K562 (cell line): Measurements from ENCODE around the gene ZBTB25. TPM values are rescaled to one million over a fixed set of nuclear protein-coding genes. Genes with fewer than 3 reads are reported as not detected.

Experiments
- ATAC-seq: fragments of 200-7000 bp; cut with Tn5 transposase; 3 replicates; pipeline ENCODE4 v1.9.1; 2020; ENCODE audit warnings: moderate library complexity
- BruUV-seq: library from RNA; stranded (reverse); fragments of 400-500 nt; replicated peaks from 2 replicates; lab custom pipeline; 2021; lab: Mats Ljungman, UMichigan
- CTCF ChIA-PET: fragments of 300-600 bp; formaldehyde crosslinking; extraction: SDS; loops from one replicate; lab custom pipeline; 2021; ENCODE audit warnings: low intra/inter-chr PET ratio; lab: Yijun Ruan, JAX
- POLR2A ChIA-PET: fragments of 300-600, 350-650 bp; sonication (Branson Sonifier 250); formaldehyde crosslinking; extraction: SDS; loops from one replicate; lab custom pipeline; 2021; ENCODE audit warnings: antibody characterized with exemption, inconsistent platforms; lab: Yijun Ruan, JAX
- DNase-seq, 4 experiments: peaks; one replicate each; pipeline versions ENCODE4 v3.0.0 to v3.0.0-alpha.2; 2011 to 2018; ENCODE audit warnings: low spot score in 3 of 4, mixed read lengths in 3 of 4; ENCODE audit errors: extremely low read depth in 1 of 4
- FAIRE-seq: peaks from 2 replicates; lab custom pipeline; 2011; peaks lifted over from hg19 to GRCh38; lab: Jason Lieb, UNC
- H2AFZ ChIP-seq: 2 replicates; pipeline ENCODE4 v1.6.0; 2011; ENCODE audit warnings: low read depth, low read length, control low read depth, inconsistent platforms
- H3K27ac ChIP-seq: fragments of 200-600 bp; 3 replicates; pipeline ENCODE4 v1.8.0; 2011; ENCODE audit warnings: low read depth, mild to moderate bottlenecking, control low read depth, inconsistent platforms, low read length, moderate library complexity, mixed read lengths; ENCODE audit errors: extremely low read depth
- H3K27me3 ChIP-seq, 2 experiments: fragments of 300-600 bp in 1 of 2; 2 replicates in 1 of 2; 3 replicates in 1 of 2; pipeline versions ENCODE4 v1.6.0 to v1.8.0; 2011; ENCODE audit warnings: inconsistent platforms in 2 of 2, low read length in 2 of 2, mild to moderate bottlenecking in 1 of 2, mixed read lengths in 1 of 2, moderate library complexity in 1 of 2; ENCODE audit not compliant: control insufficient read depth in 2 of 2, insufficient read depth in 2 of 2
- H3K36me3 ChIP-seq: fragments of 300-600 bp; 3 replicates; pipeline ENCODE4 v1.8.0; 2011; ENCODE audit warnings: mild to moderate bottlenecking, low read length, inconsistent platforms; ENCODE audit not compliant: control insufficient read depth, insufficient read depth
- H3K4me1 ChIP-seq, 2 experiments: fragments of 200-600 bp in 1 of 2; replicated peaks in 1 of 2; 2 replicates in 1 of 2; 3 replicates in 1 of 2; pipeline versions ENCODE4 v1.5.1 to v1.8.0; 2011; ENCODE audit warnings: inconsistent platforms in 2 of 2, low read length in 2 of 2, mild to moderate bottlenecking in 1 of 2, mixed read lengths in 1 of 2, moderate library complexity in 1 of 2; ENCODE audit not compliant: control insufficient read depth in 2 of 2, insufficient read depth in 2 of 2
- H3K4me2 ChIP-seq: 2 replicates; pipeline ENCODE4 v1.6.1; 2011; ENCODE audit warnings: low read length, control low read depth, inconsistent platforms, mixed read lengths; ENCODE audit not compliant: insufficient read depth
- H3K4me3 ChIP-seq: fragments of 200-600 bp; sonication (generic), shearing (Covaris generic); 2 replicates; pipeline ENCODE4 v1.5.1; 2016; ENCODE audit warnings: control low read depth, inconsistent platforms
- H3K79me2 ChIP-seq: fragments of 200-600 bp; 3 replicates; pipeline ENCODE4 v1.8.0; 2011; ENCODE audit warnings: low read length, inconsistent platforms; ENCODE audit not compliant: control insufficient read depth, insufficient read depth
- H3K9ac ChIP-seq, 2 experiments: 2 replicates each; pipeline versions ENCODE4 v1.6.0 to v1.6.1; 2011; ENCODE audit warnings: low read depth in 2 of 2, low read length in 2 of 2, control low read depth in 1 of 2, inconsistent platforms in 1 of 2, mild to moderate bottlenecking in 1 of 2, mixed read lengths in 1 of 2; ENCODE audit not compliant: insufficient read depth in 1 of 2
- H3K9me1 ChIP-seq: one replicate; pipeline ENCODE4 v1.6.0; 2011; ENCODE audit warnings: inconsistent platforms, mild to moderate bottlenecking, low read length, moderate library complexity; ENCODE audit not compliant: control insufficient read depth, insufficient read depth
- H3K9me3 ChIP-seq: replicated peaks from 2 replicates; pipeline ENCODE4 v1.5.1; 2011; ENCODE audit warnings: low read depth, low read length, inconsistent platforms; ENCODE audit not compliant: control insufficient read depth, insufficient read depth
- H4K20me1 ChIP-seq: replicated peaks from 2 replicates; pipeline ENCODE4 v1.6.1; 2011; ENCODE audit warnings: low read length, inconsistent platforms, mixed read lengths; ENCODE audit not compliant: control insufficient read depth, insufficient read depth
- CEBPZ ChIP-seq: fragments of 150-350 bp; IDR thresholded peaks from 2 replicates; pipeline ENCODE4 v1.6.1; 2014; ENCODE audit warnings: low read depth, mild to moderate bottlenecking, low read length, borderline replicate concordance
- whole genome bisulfite sequencing: fragments of 100-300 bp; shearing (Covaris generic); methylation state at CpG from one replicate; pipeline ENCODE4 v1.1.6; 2016; ENCODE audit warnings: low coverage, mixed read lengths; ENCODE audit not compliant: insufficient coverage; ENCODE audit errors: missing lambda C conversion rate; 5-methylcytosine and 5-hydroxymethylcytosine counted together
- in situ Hi-C: fragments of 300-500 bp; cut with MboI; formaldehyde crosslinking; loops from 4 replicates; pipeline ENCODE4 v1.15.0; 2018; ENCODE audit warnings: inconsistent platforms, mixed read lengths
- intact Hi-C: fragments of 100-400 bp; cut with micrococcal nuclease; formaldehyde crosslinking; loops from 2 replicates; pipeline ENCODE4 v1.14.2; 2022
- polyA plus RNA-seq, 8 experiments: library from polyadenylated mRNA; depleted of rRNA in 4 of 8; stranded (reverse) in 5 of 8; unstranded in 3 of 8; fragments of >200 nt; fragmentation: Nextera tagmentation in 2 of 8; fragmentation: Illumina TruSeq in 1 of 8; extraction: Ambion mirVana in 2 of 8; extraction: Trizol in 1 of 8; gene quantifications; 2 replicates each; pipeline versions ENCODE4 v1.2.1 to v1.2.3, GENCODE V29; 2011 to 2014; ENCODE audit warnings: inconsistent platforms in 1 of 8, missing spikeins in 1 of 8
- total RNA-seq, 7 experiments: library from RNA; depleted of rRNA in 6 of 7; stranded (reverse); fragments of >200 nt in 6 of 7; fragmentation: Illumina TruSeq in 2 of 7; extraction: Trizol in 2 of 7; gene quantifications; 2 replicates each; pipeline versions ENCODE4 v1.2.1 to v1.2.3, GENCODE V29; 2011 to 2021; ENCODE audit warnings: low replicate concordance in 1 of 7

The ZBTB25 gene
- total and polyA plus RNA-seq, 9 of the 15 experiments (the other 6 are each of a cell fraction or from before 2014, with no cell fraction given): 0.61 to 3.9 (median 2.3) TPM

GRCh38 chr14:64488590-64489099, 15.0 kb downstream of the ZBTB25 start:
- ATAC-seq: no peak
- H3K27me3 ChIP-seq: no peaks in the 10 kb centered on the region
- H3K4me1 ChIP-seq: no peaks in the 10 kb centered on the region
- TF ChIP-seq CEBPZ: no peak
- peaks cover 13% of the 10 kb centered on the region; the same call in 1 of the 3 replicates for H3K36me3 ChIP-seq
- CTCF ChIA-PET: no interaction called here
- H3K4me2 ChIP-seq: no peak overlapping the region
- DNase-seq: no peak
- no peak for FAIRE-seq
- H3K9ac ChIP-seq: no peak overlapping the region
- WGBS: 65% methylated on average over 4 of the region's 5 CpGs
- BruUV-seq: no TSS peak
- H3K9me3 ChIP-seq: no peaks in the 10 kb centered on the region
- intact Hi-C loops (no loop called here), in situ Hi-C loops (no loop called here)
- no peak overlapping the region for H2AFZ ChIP-seq
- no peak overlapping the region for H3K27ac ChIP-seq
- no peaks in the 10 kb centered on the region for H3K79me2 ChIP-seq
- no peaks in the 10 kb centered on the region for H3K9me1 ChIP-seq
- POLR2A ChIA-PET: no interaction called here
- H3K4me3 ChIP-seq: no peak overlapping the region
- H4K20me1 ChIP-seq: no peaks in the 10 kb centered on the region
